ENCODE data around the gene AGMO.
A peak's percentile ranks its signal among the peaks of the same experiment; 100 is the strongest.

AGMO gene

DNA sequence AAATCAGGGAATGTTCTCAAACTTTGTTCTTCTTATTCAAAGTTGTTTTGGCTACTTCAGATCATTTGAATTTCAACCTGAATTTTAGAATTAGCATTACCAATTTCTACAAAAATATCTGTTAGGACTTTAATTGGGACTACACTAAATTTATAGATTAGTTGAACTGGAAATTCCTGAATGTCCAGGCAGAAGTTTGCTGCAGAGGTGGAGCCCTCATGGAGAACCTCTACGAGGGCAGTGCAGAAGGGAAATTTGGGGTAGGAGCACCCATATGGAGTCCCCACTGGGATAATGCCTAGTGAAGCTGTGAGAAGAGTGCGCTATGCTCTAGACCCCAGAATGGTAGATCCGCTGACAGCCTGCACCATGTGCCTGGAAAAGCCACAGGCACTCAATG is 22.8 kb upstream of the AGMO start:
- TF ChIP-seq CTCF (IDR thresholded peaks at IDR 0.05; ENCODE audit: low read depth, low read length) = no peak
- in situ Hi-C loops (cut with HindIII; ENCODE audit: low sequenced_read_pairs) = no loop called here

GRCh38 chr7:15582773-15583172 is 21.0 kb upstream of the AGMO start:
- DNase-seq (ENCODE audit: low read depth, low spot score) = no peak
- in situ Hi-C loops (cut with HindIII; ENCODE audit: low sequenced_read_pairs) = no loop called here
- no peak for TF ChIP-seq CTCF (IDR thresholded peaks at IDR 0.05; ENCODE audit: low read depth, low read length)
- no peak overlapping the region for H3K4me3 ChIP-seq (ENCODE audit: low read depth, low read length)

More for the DNA sequence above, 22.8 kb upstream of the AGMO start:
- no peak for DNase-seq (ENCODE audit: low read depth, low spot score)
- H3K4me3 ChIP-seq (ENCODE audit: low read depth, low read length) = no peak overlapping the region

- TF ChIP-seq CTCF (IDR thresholded peaks at IDR 0.05; ENCODE audit: low read depth, low read length) = no peak
- no peak for DNase-seq (ENCODE audit: low read depth, low spot score)
- in situ Hi-C loops (cut with HindIII; ENCODE audit: low sequenced_read_pairs) = no loop called here
- H3K4me3 ChIP-seq (ENCODE audit: low read depth, low read length) = no peak overlapping the region
Observed at GRCh38 chr7:15581352-15581951, 19.6 kb upstream of the AGMO start.

DNA sequence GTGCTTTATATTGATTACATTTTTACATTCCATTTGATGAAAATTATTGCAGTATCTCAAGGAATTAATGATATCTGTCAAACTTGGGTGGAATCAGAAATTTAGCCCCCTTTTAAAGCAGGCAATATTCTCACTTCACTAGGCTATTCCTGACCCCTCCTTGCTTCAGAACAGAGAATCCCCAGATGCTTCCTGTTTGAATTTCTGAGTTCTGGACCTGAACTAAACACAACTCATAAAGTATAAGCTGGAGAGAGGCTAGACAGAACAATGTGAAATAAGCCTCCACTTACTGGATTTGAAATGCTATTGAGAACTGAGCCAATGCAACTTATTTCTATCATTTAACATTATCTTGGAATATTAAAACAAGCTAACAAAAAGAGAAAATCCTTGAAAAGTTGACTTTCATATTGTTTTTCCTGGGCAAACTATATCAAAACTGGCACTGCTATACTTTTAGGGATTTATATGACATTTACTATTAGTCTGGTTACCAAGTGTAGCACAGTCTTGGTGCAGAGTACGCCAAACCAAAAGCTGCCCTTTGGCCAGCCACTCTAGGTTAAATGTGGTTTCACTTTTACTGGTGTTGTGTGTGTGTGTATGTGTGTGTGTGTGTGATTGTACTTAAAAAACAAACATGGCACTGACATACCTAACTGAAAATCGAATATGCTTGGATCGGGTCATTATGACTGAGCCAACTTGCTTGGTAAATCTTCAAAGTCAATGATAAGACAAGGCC is 19.0 kb upstream of the AGMO start:
- no peak overlapping the region for H3K4me3 ChIP-seq (ENCODE audit: low read depth, low read length)
- no peak for TF ChIP-seq CTCF (IDR thresholded peaks at IDR 0.05; ENCODE audit: low read depth, low read length)
- in situ Hi-C loops (cut with HindIII; ENCODE audit: low sequenced_read_pairs) = no loop called here
- DNase-seq (ENCODE audit: low read depth, low spot score) = no peak

- DNase-seq (ENCODE audit: low read depth, low spot score) = no peak
- H3K4me3 ChIP-seq (ENCODE audit: low read depth, low read length) = no peak overlapping the region
- in situ Hi-C loops (cut with HindIII; ENCODE audit: low sequenced_read_pairs) = no loop called here
- no peak for TF ChIP-seq CTCF (IDR thresholded peaks at IDR 0.05; ENCODE audit: low read depth, low read length)
Observed at GRCh38 chr7:15577600-15577999, 15.8 kb upstream of the AGMO start.

GRCh38 chr7:15571301-15571878 is 9.6 kb upstream of the AGMO start:
- no peak overlapping the region for H3K4me3 ChIP-seq (ENCODE audit: low read depth, low read length)
- peak; percentile 67 for DNase-seq (ENCODE audit: low read depth, low spot score)
- in situ Hi-C loops (cut with HindIII; ENCODE audit: low sequenced_read_pairs) = no loop called here
- TF ChIP-seq CTCF (IDR thresholded peaks at IDR 0.05; ENCODE audit: low read depth, low read length) = no peak
